Astrocyte of the cerebellum (primary cell): Measurements from ENCODE around the gene PPP2R1B.

ENCODE experiments used
- DNase-seq: peaks from one replicate; pipeline ENCODE4 v3.0.0-alpha.2; 2011; ENCODE audit warnings: low read depth
- H3K4me3 ChIP-seq: 2 replicates; pipeline ENCODE4 v1.5.1; 2011; ENCODE audit warnings: mild to moderate bottlenecking, low read depth, low read length, moderate library complexity
- CTCF ChIP-seq: IDR thresholded peaks from 2 replicates; pipeline ENCODE4 v1.5.1; 2012; ENCODE audit warnings: low read length, low read depth, moderate library complexity, mild to moderate bottlenecking; ENCODE audit errors: missing control alignments
- in situ Hi-C: cut with HindIII; loops from 2 replicates; pipeline ENCODE4 v1.10.0; 2017; ENCODE audit warnings: low sequenced_read_pairs

Gene PPP2R1B

GRCh38 chr11:111702623-111703022 lies 63.6 kb downstream of the PPP2R1B start:
- in situ Hi-C loops = no loop called here
- TF ChIP-seq CTCF = no peak
- no peak for DNase-seq

GRCh38 chr11:111700162-111700561 lies 66.0 kb downstream of the PPP2R1B start:
- in situ Hi-C loops = no loop called here
- no peak overlapping the region for H3K4me3 ChIP-seq
- DNase-seq = no peak
- TF ChIP-seq CTCF = no peak

More at GRCh38 chr11:111702623-111703022, 63.6 kb downstream of the PPP2R1B start:
- H3K4me3 ChIP-seq = no peak overlapping the region

- no peak for DNase-seq
- no peak overlapping the region for H3K4me3 ChIP-seq
- in situ Hi-C loops = loop anchor here (5.0 kb wide), 1 partner anchor 92 kb away; no protein-coding TSS in a partner anchor
- TF ChIP-seq CTCF = no peak
Measured at GRCh38 chr11:111699579-111700156, 66.5 kb downstream of the PPP2R1B start.

GRCh38 chr11:111698852-111699559 lies 67.2 kb downstream of the PPP2R1B start:
- no peak for TF ChIP-seq CTCF
- H3K4me3 ChIP-seq = no peak overlapping the region
- DNase-seq = no peak
- in situ Hi-C loops = loop anchor here (5.0 kb wide), 1 partner anchor 92 kb away; no protein-coding TSS in a partner anchor

- in situ Hi-C loops = loop anchor here (5.0 kb wide), 1 partner anchor 91 kb away; no protein-coding TSS in a partner anchor
- no peak for TF ChIP-seq CTCF
- no peak for DNase-seq
Measured at GRCh38 chr11:111697933-111698371, 68.2 kb downstream of the PPP2R1B start.

GRCh38 chr11:111696556-111696955 lies 69.6 kb downstream of the PPP2R1B start:
- no peak for TF ChIP-seq CTCF
- in situ Hi-C loops = loop anchor here (5.0 kb wide), 1 partner anchor 89 kb away; no protein-coding TSS in a partner anchor
- no peak for DNase-seq
- no peak overlapping the region for H3K4me3 ChIP-seq

More at GRCh38 chr11:111697933-111698371, 68.2 kb downstream of the PPP2R1B start:
- no peak overlapping the region for H3K4me3 ChIP-seq
